Measurements from ENCODE around the gene RPS21. TPM values are rescaled to one million over a fixed set of nuclear protein-coding genes. Genes with fewer than 3 reads are reported as not detected.

RPS21 gene
- total and polyA plus RNA-seq, 12 donors: 438 to 4,794 (median 1,602) TPM

DNA sequence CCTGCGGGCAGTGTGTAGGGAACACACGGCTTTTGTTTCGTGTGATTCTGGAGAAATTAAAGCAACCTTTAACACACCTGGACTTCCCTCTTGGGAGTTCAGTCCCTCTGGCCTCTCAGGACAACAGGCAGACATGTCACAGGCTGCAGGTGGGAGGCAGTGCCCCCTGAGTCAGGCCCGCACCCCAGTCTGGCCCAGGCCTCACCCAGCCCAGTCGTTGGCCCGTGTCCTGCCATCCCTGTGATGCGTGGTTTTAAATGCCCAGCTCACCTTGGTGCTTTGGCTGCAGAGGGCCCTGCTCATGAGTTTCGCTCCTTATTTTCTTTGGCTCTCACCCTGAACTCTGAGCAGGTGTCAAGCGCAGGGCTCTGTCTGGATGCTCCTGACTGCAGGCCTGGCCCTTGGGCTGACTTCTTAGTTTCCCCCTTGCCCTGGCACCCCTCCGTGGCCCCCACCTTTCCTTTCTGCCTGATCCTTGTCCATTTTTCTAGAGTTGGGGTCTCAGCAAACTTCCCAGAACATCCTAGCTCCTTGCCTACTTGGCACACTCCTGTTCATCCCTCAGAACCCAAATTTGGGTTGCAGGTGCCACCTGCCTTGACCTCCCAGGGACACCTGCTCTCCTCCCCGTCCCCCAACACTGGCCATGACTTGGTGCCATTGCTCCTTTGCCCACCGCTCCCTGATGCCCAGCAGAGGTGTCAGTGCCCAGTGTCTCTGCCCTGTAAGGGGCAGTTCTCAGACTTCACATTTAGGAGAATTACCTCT is 22.4 kb downstream of the RPS21 start:
- Histone ChIP-seq H3K4me1 (replicated peaks in 1 of 2) (peaks cover 26 to 31% of the 10 kb centered on the region in 2 donors), H3K27ac (no peak overlapping the region), H3K27me3 (no peaks in the 10 kb centered on the region), H3K4me3 (no peak overlapping the region), H3K9me3 (replicated peaks in 1 of 3) (no peaks in the 10 kb centered on the region), H3K36me3 (replicated peaks in 1 of 2) (no peaks in the 10 kb centered on the region)
- 86 to 89% (median 88%) methylated on average over 9 to 12 of the region's 12 CpGs for WGBS, 4 donors
- no peak for DNase-seq
- TF ChIP-seq POLR2A (IDR thresholded peaks at IDR 0.05): no peak
- TF ChIP-seq, protein P1, sequence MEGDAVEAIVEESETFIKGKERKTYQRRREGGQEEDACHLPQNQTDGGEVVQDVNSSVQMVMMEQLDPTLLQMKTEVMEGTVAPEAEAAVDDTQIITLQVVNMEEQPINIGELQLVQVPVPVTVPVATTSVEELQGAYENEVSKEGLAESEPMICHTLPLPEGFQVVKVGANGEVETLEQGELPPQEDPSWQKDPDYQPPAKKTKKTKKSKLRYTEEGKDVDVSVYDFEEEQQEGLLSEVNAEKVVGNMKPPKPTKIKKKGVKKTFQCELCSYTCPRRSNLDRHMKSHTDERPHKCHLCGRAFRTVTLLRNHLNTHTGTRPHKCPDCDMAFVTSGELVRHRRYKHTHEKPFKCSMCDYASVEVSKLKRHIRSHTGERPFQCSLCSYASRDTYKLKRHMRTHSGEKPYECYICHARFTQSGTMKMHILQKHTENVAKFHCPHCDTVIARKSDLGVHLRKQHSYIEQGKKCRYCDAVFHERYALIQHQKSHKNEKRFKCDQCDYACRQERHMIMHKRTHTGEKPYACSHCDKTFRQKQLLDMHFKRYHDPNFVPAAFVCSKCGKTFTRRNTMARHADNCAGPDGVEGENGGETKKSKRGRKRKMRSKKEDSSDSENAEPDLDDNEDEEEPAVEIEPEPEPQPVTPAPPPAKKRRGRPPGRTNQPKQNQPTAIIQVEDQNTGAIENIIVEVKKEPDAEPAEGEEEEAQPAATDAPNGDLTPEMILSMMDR (IDR thresholded peaks at IDR 0.05): no peak
- intact Hi-C loops (cut with DNase I): no loop called here

DNA sequence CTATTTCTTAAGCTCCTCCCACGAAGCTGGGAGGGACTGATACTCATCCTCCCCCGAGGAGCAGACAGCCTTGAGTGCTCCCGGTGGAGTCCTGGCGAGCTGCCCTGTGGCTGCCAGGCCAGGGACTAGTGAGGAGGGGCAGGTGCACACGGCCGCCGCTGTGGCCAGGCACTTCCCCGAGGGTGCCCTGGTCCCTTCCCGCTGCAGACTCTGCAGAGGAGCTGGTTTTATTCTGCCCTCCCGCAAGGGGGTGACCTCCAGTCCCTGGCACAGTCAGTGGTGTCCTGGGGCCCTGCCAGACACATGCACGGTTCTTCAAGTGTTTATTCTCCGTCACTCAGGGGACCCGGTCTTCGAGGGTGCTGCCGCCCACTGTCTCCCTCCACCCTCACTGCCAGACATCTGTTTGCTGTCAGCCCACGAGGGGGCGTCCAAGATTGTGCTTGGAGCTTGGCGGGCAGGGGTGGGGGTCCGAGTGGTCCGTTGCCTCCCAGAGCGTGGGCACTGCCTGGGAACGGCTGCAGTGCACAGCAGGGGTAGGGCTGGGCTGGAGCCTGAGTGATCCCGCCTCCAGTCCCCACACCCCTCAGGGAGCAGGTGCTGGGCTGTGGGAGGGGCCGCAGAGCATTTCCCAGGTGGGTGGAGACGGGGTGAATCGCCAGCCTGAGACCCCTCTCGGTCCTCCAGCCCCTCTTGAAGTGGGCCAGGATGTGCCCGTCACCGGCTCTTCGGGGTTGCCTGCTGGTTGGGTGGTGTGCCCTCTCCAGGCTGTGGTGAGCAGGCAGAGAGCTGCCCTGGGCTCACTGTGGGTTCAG is 23.2 kb downstream of the RPS21 start:
- Histone ChIP-seq H3K27ac (no peak overlapping the region), H3K4me1 (replicated peaks in 1 of 2) (peaks cover 26 to 31% of the 10 kb centered on the region in 2 donors), H3K9me3 (replicated peaks in 1 of 3) (no peaks in the 10 kb centered on the region), H3K4me3 (no peak overlapping the region), H3K36me3 (replicated peaks in 1 of 2) (no peaks in the 10 kb centered on the region), H3K27me3 (no peaks in the 10 kb centered on the region)
- intact Hi-C loops (cut with DNase I): loop anchor here in 1 of 2 donors (5.0 kb wide), 1 partner anchor 82 kb away; no protein-coding TSS in a partner anchor
- peak; percentile 87 to 94 (median 92) for DNase-seq
- 13 to 14% (median 14%) methylated on average over 8 to 30 of the region's 30 CpGs; no CpG with 5 or more reads in 1 of the 4 donors for WGBS, 4 donors
- no peak for TF ChIP-seq POLR2A (IDR thresholded peaks at IDR 0.05)
- TF ChIP-seq, protein P1 (IDR thresholded peaks at IDR 0.05): peak in 5 of 6 experiments; percentile 21 to 41 (median 39)

DNA sequence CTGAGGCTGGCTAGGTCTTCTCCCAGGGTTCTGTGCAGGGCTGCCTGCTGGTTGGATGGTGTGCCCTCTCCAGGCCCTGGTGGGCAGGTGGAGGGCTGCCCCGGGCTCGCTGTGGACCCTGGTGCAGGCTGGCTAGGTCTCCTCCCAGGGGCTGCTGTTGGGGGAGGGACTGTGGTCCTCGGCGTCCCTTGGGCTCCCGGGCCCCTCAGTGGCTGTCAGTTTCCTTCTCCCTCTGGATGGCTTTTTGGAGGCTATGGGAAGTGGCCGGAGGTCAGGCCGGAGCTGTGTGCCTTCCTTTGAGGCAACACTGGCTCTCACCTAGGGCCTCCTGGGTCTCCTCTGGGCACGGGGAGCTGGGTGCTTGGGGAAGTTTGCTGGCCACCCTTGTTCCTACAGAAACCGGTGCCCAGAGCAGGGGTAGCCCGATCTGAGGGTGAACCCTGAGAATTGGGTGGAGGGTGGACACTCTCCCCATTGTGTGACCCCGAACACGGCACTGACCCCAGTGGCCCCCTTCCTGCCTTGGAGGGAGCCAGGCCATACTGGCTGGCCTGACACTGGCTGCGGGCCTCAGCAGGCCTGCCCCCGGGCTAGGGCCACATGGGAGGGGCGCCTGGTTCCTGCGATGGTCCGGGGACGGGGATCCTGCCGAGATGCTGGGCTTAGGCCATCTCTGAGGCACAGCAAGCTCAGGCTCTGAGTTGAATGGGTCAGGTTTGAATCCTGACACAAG is 24.0 kb downstream of the RPS21 start:
- Histone ChIP-seq H3K9me3 (replicated peaks in 1 of 3) (no peaks in the 10 kb centered on the region), H3K27ac (no peak overlapping the region), H3K27me3 (no peaks in the 10 kb centered on the region), H3K4me1 (replicated peaks in 1 of 2) (peaks cover 24 to 25% of the 10 kb centered on the region in 2 donors), H3K4me3 (no peak overlapping the region), H3K36me3 (replicated peaks in 1 of 2) (no peaks in the 10 kb centered on the region)
- 71 to 100% (median 90%) methylated on average over 2 to 19 of the region's 19 CpGs for WGBS, 4 donors
- intact Hi-C loops (cut with DNase I): loop anchor here in 1 of 2 donors (5.0 kb wide), 1 partner anchor 81 kb away; no protein-coding TSS in a partner anchor
- no peak for TF ChIP-seq POLR2A (IDR thresholded peaks at IDR 0.05)
- TF ChIP-seq, protein P1 (IDR thresholded peaks at IDR 0.05): no peak
- no peak for DNase-seq

Measured in adrenal gland (tissue), 12 donors.